ENCODE data around the gene CEP290. TPM values are rescaled to one million over a fixed set of nuclear protein-coding genes. Genes with fewer than 3 reads are reported as not detected.

Gene CEP290
- polyA plus RNA-seq, 1 experiment: 1.8 TPM

DNA sequence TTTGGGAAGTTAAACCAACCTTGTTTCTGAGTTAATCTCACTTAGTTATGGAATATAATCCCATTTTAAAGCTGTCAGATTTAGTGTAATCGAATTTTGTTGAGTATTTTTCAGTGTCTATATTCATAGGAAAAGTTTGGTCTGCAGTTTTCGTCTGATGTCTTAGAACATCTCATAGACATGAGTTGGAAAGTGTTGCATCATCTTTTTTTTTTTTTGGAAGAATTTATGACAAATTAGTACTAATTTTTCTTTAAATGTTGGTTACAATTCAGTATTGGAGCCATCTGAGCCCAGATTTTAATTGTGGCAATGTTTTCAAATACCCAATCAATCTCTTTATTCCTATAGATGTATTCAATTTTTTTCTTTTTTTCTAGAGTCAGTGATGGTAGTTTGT, 140.6 kb downstream of the CEP290 start:
- TF ChIP-seq, protein P1, sequence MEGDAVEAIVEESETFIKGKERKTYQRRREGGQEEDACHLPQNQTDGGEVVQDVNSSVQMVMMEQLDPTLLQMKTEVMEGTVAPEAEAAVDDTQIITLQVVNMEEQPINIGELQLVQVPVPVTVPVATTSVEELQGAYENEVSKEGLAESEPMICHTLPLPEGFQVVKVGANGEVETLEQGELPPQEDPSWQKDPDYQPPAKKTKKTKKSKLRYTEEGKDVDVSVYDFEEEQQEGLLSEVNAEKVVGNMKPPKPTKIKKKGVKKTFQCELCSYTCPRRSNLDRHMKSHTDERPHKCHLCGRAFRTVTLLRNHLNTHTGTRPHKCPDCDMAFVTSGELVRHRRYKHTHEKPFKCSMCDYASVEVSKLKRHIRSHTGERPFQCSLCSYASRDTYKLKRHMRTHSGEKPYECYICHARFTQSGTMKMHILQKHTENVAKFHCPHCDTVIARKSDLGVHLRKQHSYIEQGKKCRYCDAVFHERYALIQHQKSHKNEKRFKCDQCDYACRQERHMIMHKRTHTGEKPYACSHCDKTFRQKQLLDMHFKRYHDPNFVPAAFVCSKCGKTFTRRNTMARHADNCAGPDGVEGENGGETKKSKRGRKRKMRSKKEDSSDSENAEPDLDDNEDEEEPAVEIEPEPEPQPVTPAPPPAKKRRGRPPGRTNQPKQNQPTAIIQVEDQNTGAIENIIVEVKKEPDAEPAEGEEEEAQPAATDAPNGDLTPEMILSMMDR (IDR thresholded peaks at IDR 0.05; ENCODE audit: insufficient read depth, low read depth, low read length): no peak
- Histone ChIP-seq H3K27me3 (ENCODE audit: control insufficient read depth, insufficient read depth, low read length) (no peaks in the 10 kb centered on the region; the same call in 1 of the 2 replicates), H3K36me3 (ENCODE audit: control insufficient read depth, insufficient read depth, low read length) (no peaks in the 10 kb centered on the region), H3K4me3 (ENCODE audit: low read depth, low read length) (no peak overlapping the region)
- POLR2A ChIA-PET: no interaction called here
- DNase-seq (ENCODE audit: low read depth): no peak
- CTCF ChIA-PET: no interaction called here

Small RNA genes within 50 kb of the gene (small RNA-seq; reads per million reads assigned to genes)
- not detected for gene RNA5SP364 (ENCODE audit: insufficient read length, low read depth, low replicate concordance)

Other genes starting within 250 kb of the CEP290 start
- not detected in 2 replicates for gene C12orf50, start 112.7 kb downstream of the CEP290 start, polyA plus RNA-seq (2011; rRNA removed)
- gene TMTC3, start 219 bp upstream of the CEP290 start, polyA plus RNA-seq (2011; rRNA removed): 10.5 and 26.6 TPM in 2 replicates

Data from BJ (cell line).